HAP-1 (cell line): ENCODE measurements around the gene LAMA1.
"Not testable (repeated sequence)": the region's sequence is repeated elsewhere in the genome, so short reads cannot be mapped to it uniquely, and the experiment has no call there.

Experiments
- DNase-seq, 2 experiments: peaks; one replicate each; pipeline ENCODE4 v3.0.0-alpha.2; 2016 to 2020; ENCODE audit warnings: low spot score in 2 of 2
- H3K27me3 ChIP-seq: fragments of 250-450 bp; sonication (Bioruptor Pico); 2 replicates; pipeline ENCODE4 v1.5.1; 2020; ENCODE audit warnings: low read depth, mild to moderate bottlenecking, moderate library complexity
- H3K36me3 ChIP-seq: fragments of 250-450 bp; sonication (Bioruptor Pico); replicated peaks from 2 replicates; pipeline ENCODE4 v1.5.1; 2020; ENCODE audit warnings: mild to moderate bottlenecking
- H3K4me1 ChIP-seq: fragments of 250-450 bp; sonication (Bioruptor Pico); 2 replicates; pipeline ENCODE4 v1.5.1; 2020; ENCODE audit warnings: mild to moderate bottlenecking
- H3K4me3 ChIP-seq: fragments of 250-450 bp; sonication (Bioruptor Pico); 2 replicates; pipeline ENCODE4 v1.5.1; 2020; ENCODE audit warnings: mild to moderate bottlenecking, moderate library complexity
- H3K9me3 ChIP-seq: fragments of 250-450 bp; sonication (Bioruptor Pico); 2 replicates; pipeline ENCODE4 v1.5.1; 2020; ENCODE audit warnings: mild to moderate bottlenecking, moderate library complexity
- in situ Hi-C: fragments of 300-500 bp; cut with MboI; formaldehyde crosslinking; loops from 3 replicates; pipeline ENCODE4 v1.14.3; 2020; ENCODE audit warnings: low sequenced_read_pairs, inconsistent platforms, mixed read lengths

LAMA1 gene

DNA sequence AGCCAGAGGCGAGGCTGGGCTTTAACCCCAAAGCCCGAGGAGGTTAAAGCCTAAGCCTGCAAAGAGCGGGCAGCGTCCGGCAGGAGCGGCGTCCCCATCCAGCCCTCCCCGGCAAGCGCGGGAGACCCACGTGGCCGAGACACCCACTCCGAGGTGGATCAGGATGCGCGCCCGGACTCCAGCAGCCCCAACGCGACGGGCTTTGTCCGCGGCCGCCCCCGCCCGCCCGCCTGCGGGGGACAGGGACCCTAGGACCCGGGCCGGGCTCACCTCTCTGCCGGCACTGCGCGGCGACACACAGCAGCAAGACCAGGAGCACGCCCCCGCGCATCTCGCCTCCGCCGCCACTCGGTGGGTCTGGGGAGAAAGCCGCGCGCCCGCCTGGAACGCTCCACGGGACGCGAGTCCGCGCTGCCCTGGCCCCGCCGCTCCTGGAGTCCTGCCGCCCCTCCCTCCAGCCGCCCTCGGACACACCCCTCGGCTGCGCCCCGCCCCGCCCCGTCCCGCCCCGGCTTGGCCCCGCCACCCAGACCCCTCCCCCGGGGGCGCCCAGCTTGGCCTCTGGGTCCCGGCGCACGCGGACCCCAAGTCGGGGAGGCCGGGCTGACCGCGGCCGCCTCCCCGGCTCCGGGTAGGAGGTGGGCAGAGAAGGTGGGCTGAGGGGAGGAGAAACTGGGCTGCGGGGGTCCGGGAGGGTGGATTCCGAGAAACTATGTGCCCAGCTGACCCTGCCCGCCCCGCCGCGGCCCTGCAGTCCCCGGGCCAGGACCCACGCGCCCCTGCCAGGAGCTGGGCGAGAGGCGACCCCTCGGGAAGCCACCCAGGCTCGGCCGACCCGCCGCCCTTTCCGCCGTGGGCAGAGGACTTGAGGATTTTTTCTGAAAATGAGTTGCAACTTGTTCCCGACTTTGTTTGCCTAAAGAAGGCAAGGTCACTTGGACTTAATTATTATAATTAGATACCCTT is at the start of gene LAMA1:
Gene LAMA1, minus strand, starts transcription at position 408 of the 966 bp plus-strand sequence. Its CDS starts 77 bp downstream, at position 331.
- no peak within 1 kb of the TSS for H3K4me3 ChIP-seq
- H3K4me1 ChIP-seq, result no peaks in the 10 kb centered on the region
- in situ Hi-C loops, result no loop called here
- no peaks in the 10 kb centered on the region for H3K9me3 ChIP-seq
- H3K36me3 ChIP-seq, result no peaks in the 10 kb centered on the region
- DNase-seq, result no peak
- H3K27me3 ChIP-seq, result no peaks in the 10 kb centered on the region

- Histone ChIP-seq H3K36me3 (no peaks in the 10 kb centered on the region), H3K4me3 (no peak overlapping the region), H3K9me3 (no peaks in the 10 kb centered on the region; the same call in 1 of the 2 replicates), H3K27me3 (no peaks in the 10 kb centered on the region), H3K4me1 (no peaks in the 10 kb centered on the region)
- no peak for DNase-seq
- in situ Hi-C loops, result no loop called here
Measured at GRCh38 chr18:7165846-7166393, 48.3 kb upstream of the LAMA1 start.

DNA sequence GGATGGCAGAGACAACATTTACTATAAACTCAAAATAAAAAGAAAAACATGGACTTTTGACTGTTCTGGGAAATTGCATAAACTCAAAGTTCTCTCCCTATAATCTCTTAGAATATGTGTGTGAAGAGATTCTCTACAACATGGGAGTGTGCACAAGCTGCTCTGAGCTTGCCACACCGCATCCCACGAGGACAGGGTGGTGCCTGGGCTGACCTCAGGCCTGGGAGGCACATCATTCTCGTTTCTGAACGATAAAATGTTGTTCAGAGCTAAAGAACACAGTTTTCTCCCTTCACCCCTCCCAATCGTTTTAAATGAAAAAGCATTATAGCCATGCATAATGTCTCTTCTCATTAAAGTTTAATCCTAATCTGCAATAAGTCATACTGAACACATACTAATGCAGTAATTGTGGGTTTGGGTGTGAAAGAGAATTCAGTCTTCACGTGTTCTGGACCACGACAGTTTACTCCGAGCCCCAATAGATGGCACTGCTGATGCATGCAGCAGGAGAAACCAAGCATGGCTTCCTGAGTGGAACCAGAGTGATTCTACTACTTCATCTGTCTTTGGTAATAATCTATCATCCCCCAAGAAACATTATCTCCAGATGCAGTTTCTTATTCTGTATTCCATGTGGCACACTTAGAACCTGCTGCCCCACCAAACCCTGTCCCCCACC is 46.9 kb upstream of the LAMA1 start:
- Histone ChIP-seq H3K27me3 (no peaks in the 10 kb centered on the region), H3K9me3 (no peaks in the 10 kb centered on the region; the same call in 1 of the 2 replicates), H3K4me3 (no peak overlapping the region), H3K4me1 (no peaks in the 10 kb centered on the region), H3K36me3 (no peaks in the 10 kb centered on the region)
- in situ Hi-C loops, result no loop called here
- no peak for DNase-seq

DNA sequence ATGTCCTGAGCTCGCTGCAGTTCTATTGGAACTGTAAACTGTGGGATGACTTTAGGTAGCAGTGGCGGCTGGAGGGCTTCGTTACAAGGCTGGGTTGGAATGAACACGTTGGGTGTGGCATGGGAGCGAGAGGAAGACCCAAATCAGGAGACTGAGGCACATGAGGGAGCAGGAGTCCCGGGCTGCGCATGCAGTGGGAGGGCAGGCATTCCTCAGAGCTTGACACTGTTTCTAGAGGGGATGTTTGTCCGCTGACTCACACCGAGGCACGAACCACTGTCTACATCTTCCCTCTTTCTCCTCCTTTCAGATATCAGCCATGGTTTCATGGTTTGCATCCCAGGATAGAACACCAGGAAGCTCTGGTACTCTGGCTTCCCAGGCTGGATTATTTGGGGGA is 40.6 kb upstream of the LAMA1 start:
- no peak for DNase-seq
- Histone ChIP-seq H3K9me3 (no peaks in the 10 kb centered on the region), H3K4me3 (no peak overlapping the region), H3K36me3 (no peaks in the 10 kb centered on the region), H3K4me1 (no peaks in the 10 kb centered on the region), H3K27me3 (no peaks in the 10 kb centered on the region)
- in situ Hi-C loops, result no loop called here

- in situ Hi-C loops, result no loop called here
- Histone ChIP-seq H3K27me3 (no peaks in the 10 kb centered on the region), H3K9me3 (no peaks in the 10 kb centered on the region), H3K36me3 (no peaks in the 10 kb centered on the region), H3K4me3 (no peak overlapping the region), H3K4me1 (no peaks in the 10 kb centered on the region)
- no peak for DNase-seq
Measured at GRCh38 chr18:7157760-7158159, 40.2 kb upstream of the LAMA1 start.

DNA sequence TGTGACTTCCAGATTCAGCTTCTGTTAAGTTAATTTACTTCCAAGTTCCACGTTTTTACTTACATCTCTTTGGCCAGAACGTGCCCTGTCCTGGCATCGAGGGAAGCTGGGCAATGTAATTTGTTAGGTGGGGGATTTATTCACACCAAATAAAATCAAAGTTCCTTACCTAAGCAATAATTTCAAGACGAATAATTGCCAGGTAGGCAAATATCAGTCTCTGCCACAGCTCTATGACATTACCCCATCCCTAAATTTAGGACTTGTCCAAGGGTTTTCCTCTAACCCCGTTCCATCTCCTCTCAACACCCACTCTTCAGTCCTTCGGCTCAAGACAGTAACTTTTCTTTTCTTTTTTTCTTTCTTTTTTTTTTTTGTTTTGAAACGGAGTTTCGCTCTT is 38.3 kb upstream of the LAMA1 start:
- in situ Hi-C loops, result no loop called here
- Histone ChIP-seq H3K4me3 (no peak overlapping the region), H3K27me3 (no peaks in the 10 kb centered on the region), H3K9me3 (no peaks in the 10 kb centered on the region), H3K4me1 (no peaks in the 10 kb centered on the region), H3K36me3 (no peaks in the 10 kb centered on the region)
- DNase-seq, result no peak

DNA sequence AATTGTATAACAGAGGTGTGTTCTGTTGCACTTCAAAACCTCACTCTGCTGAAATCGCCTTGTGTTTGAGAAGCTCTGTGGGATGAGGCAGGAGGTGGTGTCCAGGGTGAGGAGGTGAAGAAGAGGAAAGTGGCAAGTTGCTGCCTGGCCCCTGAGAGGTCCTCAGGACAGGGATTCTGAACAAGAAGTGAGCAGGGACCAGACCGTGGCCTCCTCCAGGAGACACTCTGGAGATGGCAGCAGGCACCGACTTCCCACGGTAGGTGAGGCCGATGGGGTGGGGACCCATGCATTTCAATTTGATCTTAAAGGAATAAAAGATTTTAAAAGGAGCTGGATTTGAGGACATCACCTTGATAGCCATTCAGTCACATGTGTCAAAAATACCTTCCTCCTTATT is 37.5 kb upstream of the LAMA1 start:
- in situ Hi-C loops, result no loop called here
- H3K27me3 ChIP-seq, result no peaks in the 10 kb centered on the region

DNA sequence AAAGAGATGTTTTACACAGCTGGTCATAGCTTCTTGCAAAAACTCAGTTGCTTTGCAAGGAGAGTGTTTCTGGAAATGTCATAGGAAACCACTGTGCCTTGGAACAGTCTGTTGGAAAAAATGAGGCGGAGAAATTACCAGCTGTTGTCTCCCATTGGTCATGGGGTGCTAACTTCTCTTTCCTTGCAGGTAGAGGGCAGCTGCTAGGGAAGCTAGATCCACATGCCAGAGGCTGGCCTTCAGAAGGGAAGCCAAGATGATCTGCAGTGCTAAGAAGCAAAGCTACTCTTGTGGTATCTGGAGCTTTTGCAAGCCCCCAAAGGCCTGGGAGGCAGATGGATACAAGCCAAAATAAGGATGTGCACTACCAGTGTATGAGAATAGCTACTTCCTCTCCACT is 34.8 kb upstream of the LAMA1 start:
- DNase-seq, result no peak
- in situ Hi-C loops, result no loop called here
- no peaks in the 10 kb centered on the region for H3K9me3 ChIP-seq

More for the DNA sequence above, 37.5 kb upstream of the LAMA1 start:
- Histone ChIP-seq H3K4me3 (no peak overlapping the region), H3K9me3 (no peaks in the 10 kb centered on the region), H3K4me1 (no peaks in the 10 kb centered on the region), H3K36me3 (no peaks in the 10 kb centered on the region)
- DNase-seq, result no peak

GRCh38 chr18:7147399-7147798 is 29.8 kb upstream of the LAMA1 start:
- in situ Hi-C loops, result no loop called here
- no peak for DNase-seq
- Histone ChIP-seq H3K9me3 (no peaks in the 10 kb centered on the region), H3K27me3 (no peaks in the 10 kb centered on the region), H3K36me3 (no peaks in the 10 kb centered on the region), H3K4me1 (no peaks in the 10 kb centered on the region), H3K4me3 (no peak overlapping the region)

More for the DNA sequence above, 34.8 kb upstream of the LAMA1 start:
- no peaks in the 10 kb centered on the region for H3K27me3 ChIP-seq
- no peak overlapping the region for H3K4me3 ChIP-seq
- H3K36me3 ChIP-seq, result no peaks in the 10 kb centered on the region
- no peaks in the 10 kb centered on the region for H3K4me1 ChIP-seq

- in situ Hi-C loops, result no loop called here
- no peak overlapping the region for H3K4me3 ChIP-seq
- no peaks in the 10 kb centered on the region for H3K36me3 ChIP-seq
- H3K9me3 ChIP-seq, result no peaks in the 10 kb centered on the region
- no peak for DNase-seq
- H3K27me3 ChIP-seq, result no peaks in the 10 kb centered on the region
- no peaks in the 10 kb centered on the region for H3K4me1 ChIP-seq
Measured at GRCh38 chr18:7146067-7146466, 28.5 kb upstream of the LAMA1 start.

DNA sequence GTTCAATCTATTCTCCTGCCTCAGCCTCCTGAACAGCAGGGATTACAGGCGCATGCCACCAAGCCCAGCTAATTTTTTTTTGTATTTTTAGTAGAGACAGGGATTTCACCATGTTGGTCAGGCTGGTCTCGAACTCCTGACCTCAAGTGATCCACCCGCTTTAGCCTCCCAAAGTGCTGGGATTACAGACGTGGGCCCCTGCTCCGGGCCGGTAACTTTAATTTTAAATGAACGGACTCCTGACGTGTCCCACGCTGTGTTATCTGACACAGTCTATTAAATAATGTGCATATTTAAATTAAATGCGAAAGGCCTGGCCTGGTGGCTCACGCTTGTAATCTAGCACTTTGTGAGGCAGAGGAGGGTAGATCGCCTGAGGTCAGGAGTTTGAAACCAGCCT is 27.3 kb upstream of the LAMA1 start:
- not testable (repeated sequence) for H3K9me3 ChIP-seq, H3K27me3 ChIP-seq

GRCh38 chr18:7141287-7141686 is 23.7 kb upstream of the LAMA1 start:
- Histone ChIP-seq H3K36me3 (no peaks in the 10 kb centered on the region), H3K9me3 (no peaks in the 10 kb centered on the region), H3K4me1 (no peaks in the 10 kb centered on the region), H3K4me3 (no peak overlapping the region), H3K27me3 (no peaks in the 10 kb centered on the region)
- no peak for DNase-seq
- in situ Hi-C loops, result no loop called here

More for the DNA sequence above, 27.3 kb upstream of the LAMA1 start:
- H3K4me3 ChIP-seq, H3K4me1 ChIP-seq, H3K36me3 ChIP-seq, DNase-seq, in situ Hi-C loops: not testable (repeated sequence)

DNA sequence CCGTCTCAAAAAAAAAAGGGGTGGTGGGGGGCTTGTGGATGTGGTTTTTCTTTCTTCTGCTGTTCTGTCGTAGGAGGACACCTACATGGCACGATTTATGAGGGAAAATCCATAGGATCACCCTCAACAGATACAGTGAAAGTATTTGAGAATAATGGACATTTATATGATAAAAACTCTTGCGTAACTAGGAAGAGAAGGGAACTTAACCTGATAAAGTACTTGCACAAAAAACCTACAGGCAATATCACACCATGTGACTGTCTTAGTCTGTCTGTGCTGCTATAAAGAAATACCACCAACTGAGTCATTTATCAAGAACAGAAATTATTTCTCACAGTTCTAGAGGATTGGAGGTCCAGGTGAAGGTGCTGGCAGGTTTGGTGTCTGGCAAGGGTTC is 21.8 kb upstream of the LAMA1 start:
- DNase-seq, result no peak
- Histone ChIP-seq H3K4me1 (no peaks in the 10 kb centered on the region), H3K27me3 (no peaks in the 10 kb centered on the region), H3K4me3 (no peak overlapping the region), H3K36me3 (no peaks in the 10 kb centered on the region), H3K9me3 (no peaks in the 10 kb centered on the region)
- in situ Hi-C loops, result no loop called here

- in situ Hi-C loops, result no loop called here
- DNase-seq, result no peak
- H3K4me3 ChIP-seq, result no peak overlapping the region
Measured at GRCh38 chr18:7133181-7133580, 15.6 kb upstream of the LAMA1 start.

More at GRCh38 chr18:7133181-7133580, 15.6 kb upstream of the LAMA1 start:
- Histone ChIP-seq H3K9me3 (no peaks in the 10 kb centered on the region; the same call in 1 of the 2 replicates), H3K36me3 (no peaks in the 10 kb centered on the region), H3K27me3 (no peaks in the 10 kb centered on the region), H3K4me1 (no peaks in the 10 kb centered on the region)
